Anterior cingulate cortex (tissue), 58 donors: Measurements from ENCODE around the gene ETV3.
"Not testable (repeated sequence)": the region's sequence is repeated elsewhere in the genome, so short reads cannot be mapped to it uniquely, and the experiment has no call there.

Experiments
- DNase-seq, 58 donors: peaks; one replicate each; lab custom pipeline; 2025; lab: John Stamatoyannopoulos, UW

Gene ETV3

DNA sequence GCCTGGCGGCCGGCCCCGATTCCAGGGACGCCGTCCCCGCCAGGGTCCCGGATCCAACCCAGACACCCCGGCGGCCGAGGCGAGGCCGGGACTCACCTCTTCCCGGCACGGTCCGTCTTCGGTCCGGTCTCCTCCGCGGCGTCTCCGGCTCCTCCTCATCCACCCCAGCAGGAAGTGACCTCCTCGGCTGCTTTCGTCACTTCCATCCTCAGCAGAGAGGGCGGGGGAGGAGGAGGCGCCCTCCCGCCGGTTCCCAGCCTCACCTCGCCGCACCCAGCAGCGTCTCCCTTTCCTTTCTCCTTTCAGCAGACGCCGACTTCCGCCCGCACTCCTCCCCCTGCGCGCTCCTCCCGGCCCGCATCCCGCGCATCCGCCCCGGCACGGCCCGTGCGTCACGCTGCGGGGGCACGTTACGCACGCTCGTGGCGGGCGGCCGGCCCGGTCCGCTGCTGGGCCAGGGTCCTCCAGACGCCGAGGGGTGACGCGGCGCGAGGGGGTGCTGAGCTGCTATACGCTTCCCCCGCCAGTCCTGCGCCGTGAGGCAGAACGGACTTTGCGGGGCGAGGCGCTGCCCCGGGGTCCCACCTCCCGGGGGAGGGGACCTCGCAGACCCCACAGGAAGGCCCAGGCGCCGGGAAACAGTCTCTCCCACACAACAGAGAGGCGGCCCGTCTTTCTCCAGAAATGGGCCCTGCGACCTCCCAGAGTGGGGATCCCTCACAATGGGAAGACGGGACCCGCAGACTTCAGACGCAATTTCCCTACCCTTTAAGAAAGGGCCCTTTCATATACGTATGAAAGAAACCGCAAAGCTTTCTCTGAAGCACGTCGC is at the start of gene ETV3:
TSS of gene ETV3 (minus strand) at position 176 of the 832 bp plus-strand sequence. CDS start 2,043 bp downstream, outside the sequence.
- DNase-seq: peak; percentile 37 to 94 (median 82)

DNA sequence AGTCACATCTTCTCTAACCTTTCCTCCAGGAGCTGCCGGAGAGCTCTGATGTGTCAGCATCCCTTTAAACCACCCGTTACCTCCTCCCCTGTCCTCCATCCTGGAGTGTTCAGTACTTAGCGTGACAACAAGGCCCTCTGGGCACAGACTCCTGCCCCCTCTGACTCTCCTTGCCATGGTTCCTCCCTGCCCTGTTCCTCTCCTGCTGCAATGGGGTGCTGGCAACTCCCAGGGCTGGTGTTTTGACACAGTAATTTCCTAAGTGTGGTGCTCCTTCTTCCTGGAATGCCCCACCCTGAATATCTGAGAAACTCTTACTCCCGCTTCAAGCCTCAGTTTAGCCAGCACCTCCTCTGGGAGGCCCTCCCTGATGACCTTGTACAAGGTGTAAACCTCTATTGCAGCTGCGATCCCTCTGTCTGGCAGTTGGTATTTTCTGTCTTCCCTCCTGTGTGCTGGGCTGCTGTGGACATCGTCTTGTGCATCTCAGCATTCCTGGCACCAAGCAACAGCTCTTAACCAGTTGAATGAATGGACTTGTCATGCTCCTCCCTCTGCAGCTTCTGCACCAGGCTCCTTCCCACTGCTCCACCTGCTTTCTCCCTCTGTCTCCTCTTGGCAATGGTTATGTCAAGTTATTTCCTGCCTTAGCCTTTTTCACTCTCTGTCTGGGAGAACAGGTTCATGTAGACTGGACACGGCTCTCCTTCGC is 48.2 kb upstream of the ETV3 start:
- DNase-seq: no peak

GRCh38 chr1:157183870-157184269 is 45.7 kb upstream of the ETV3 start:
- no peak for DNase-seq

DNA sequence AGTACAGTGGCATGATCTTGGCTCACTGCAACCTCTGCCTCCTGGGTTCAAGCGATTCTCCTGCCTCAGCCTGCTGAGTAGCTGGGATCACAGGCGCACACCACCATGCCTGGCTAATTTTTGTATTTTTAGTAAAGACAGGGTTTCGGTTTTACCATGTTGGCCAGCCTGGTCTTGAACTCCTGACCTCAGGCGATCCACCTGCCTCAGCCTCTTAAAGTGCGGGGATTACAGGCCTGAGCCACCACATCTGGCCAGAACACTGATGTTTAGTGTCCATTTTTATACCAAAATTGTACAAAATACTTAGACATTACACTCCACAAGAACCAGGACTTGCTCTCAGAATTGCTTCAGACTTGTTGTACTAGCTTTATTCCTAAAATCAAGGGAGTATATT is 44.2 kb upstream of the ETV3 start:
- DNase-seq: not testable (repeated sequence)

GRCh38 chr1:157181790-157182189 is 43.6 kb upstream of the ETV3 start:
- DNase-seq: no peak

DNA sequence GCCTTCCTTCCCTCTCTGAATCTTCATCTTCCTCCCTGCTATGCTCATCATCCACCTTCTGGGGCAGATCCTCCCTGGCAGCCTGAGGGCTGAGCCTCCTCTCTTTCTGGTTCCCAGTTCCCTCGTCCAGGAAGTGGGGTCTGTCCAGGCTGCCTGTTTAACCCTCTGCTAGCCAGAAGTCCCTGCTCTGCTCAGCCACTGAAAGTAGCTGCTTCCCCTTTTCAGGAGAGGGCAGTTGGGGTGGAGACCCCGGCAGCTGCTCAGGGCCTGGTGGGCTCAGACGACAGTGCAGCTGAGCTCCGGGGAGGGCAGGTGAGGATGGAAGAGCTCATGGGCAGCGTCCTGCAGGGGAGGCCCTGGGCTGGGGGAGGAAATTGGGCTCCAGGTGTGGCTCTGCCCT is 43.1 kb upstream of the ETV3 start:
- no peak for DNase-seq

- no peak for DNase-seq
Measured at GRCh38 chr1:157178490-157178889, 40.3 kb upstream of the ETV3 start.

- no peak for DNase-seq
Measured at GRCh38 chr1:157177733-157178394, 39.7 kb upstream of the ETV3 start.

GRCh38 chr1:157176591-157177121 is 38.5 kb upstream of the ETV3 start:
- no peak for DNase-seq

DNA sequence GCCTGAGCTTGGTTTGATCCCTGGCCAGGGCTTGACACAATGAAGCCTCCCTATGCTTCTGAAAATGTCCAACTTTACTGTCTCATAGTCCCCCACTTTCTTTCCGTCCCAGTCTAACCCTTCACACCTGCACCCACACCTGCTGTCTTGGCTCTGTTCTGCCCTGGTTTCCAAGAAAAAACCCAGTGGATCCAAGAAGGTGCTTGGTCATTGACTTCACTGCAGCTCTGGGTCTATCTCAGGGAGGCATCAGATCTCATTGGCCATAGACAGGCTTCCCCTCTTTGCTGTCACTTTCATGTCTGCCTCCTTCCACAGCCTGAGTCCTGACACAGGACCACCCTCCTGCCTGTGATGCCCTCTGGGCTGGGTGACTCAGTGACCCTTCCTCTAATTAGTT is 37.8 kb upstream of the ETV3 start:
- no peak for DNase-seq

- DNase-seq: no peak
Measured at GRCh38 chr1:157173900-157174410, 35.8 kb upstream of the ETV3 start.

- not testable (repeated sequence) for DNase-seq
Measured at GRCh38 chr1:157173241-157173640, 35.0 kb upstream of the ETV3 start.

DNA sequence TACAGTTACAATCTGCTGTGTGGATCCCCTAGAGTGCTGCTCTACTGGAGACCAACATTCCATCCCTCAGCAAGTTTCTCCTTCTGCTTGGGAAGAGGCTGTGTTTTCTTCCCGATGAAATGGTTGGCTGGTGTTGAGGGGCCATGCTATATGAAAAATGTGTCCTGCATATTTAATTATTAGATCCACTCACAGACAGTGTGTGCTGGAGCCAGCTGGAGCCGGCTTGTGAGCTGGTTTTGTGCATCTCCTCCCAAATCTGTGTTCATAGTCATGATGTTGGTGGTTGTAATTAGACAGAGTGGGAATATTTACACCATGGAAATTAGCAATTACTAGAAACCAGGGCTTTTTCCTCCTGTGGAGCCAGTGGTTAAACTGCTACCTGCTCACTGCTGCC is 34.4 kb upstream of the ETV3 start:
- DNase-seq: not testable (repeated sequence)

GRCh38 chr1:157171903-157172503 is 33.8 kb upstream of the ETV3 start:
- peak in 2 of 58 donors; percentile 1 to 2 for DNase-seq

DNA sequence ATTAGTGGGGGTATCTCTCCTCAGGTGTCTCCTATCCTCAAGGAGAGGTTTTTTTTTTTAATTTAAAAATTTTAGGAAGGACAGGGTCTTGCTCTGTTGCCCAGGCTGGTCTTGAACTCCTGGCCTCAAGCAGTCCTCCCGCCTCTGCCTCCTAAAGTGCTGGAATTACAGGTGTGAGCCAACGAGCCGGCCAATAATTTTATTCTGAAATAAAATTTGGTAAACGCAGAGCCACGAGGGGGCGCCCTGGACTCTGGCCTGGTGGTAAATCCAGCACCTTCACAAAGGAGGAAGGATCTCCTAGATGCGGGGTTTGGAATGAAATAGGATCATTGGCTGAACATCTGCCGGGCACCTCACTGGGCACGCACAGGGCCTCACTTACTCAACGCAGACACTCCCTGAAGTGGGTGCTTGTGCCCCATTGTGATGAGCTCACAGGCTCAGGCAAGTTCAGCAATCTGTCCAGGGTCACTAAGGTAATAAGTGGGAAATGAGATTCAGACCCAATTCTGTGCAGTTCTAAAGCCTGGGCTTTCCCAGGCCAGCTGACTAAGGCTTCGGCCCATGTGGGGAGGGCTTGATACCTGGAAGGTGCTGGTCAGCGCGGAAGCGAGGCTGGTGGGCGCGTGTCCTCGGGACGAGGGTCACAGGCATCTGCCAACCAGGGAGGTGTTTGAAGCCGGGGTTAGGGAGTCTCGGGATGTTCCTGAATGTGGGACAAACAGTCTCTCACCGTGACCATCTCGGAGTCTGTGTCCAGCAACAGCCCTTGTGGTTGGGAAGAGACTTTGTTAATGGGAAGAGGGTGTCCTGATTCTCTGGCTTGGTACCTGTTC is 32.7 kb upstream of the ETV3 start:
- DNase-seq: peak in 7 of 58 donors; percentile 0 to 49 (median 3)

- DNase-seq: no peak
Measured at GRCh38 chr1:157168015-157168414, 29.8 kb upstream of the ETV3 start.

DNA sequence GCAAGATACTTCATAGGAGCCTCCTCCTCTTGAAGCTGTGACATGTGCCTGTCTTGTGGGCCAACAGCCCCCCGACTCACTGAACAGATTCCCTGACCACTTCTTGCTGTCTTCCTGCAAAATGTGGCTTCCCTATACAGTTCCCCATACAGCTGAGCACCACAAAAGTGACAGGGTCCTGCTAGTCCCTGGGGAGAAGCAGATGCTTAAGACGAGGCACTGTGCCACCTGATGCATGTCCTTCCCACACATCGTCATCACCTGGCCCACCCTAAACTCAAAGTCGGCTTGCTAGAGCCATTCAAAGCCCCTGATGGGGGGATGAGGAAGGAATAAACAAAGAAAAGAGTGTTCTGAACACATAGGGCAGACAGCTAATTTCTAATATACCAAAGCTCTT is 29.2 kb upstream of the ETV3 start:
- no peak for DNase-seq

DNA sequence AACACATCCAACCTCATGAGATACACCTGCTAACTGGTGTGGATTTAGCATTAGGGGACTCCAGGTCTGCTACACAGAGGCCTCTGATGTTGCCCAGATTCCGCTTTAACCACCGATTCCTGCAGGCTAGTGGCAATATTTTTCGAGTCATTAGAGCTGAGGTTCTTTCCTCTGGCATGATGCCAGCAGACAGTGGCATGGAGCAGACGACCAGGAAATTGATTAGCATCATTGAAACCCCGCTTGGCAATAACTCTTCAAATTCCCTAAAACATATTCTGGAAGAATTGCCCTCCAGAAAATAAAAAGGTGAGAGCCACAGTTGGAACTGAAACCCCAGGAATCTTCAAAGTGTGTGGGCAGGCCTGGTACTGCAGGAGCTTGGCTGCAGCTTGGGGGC is 28.4 kb upstream of the ETV3 start:
- no peak for DNase-seq
